WTC11 (cell line): ENCODE measurements around the gene HYAL2. TPM values are rescaled to one million over a fixed set of nuclear protein-coding genes. Genes with fewer than 3 reads are reported as not detected.

ENCODE experiments used
- ATAC-seq: fragments of 200-7000 bp; cut with Tn5 transposase; 2 replicates; pipeline ENCODE4 v1.10.0; 2021; ENCODE audit warnings: mild to moderate bottlenecking, moderate library complexity
- CTCF ChIA-PET: fragments of 300-600 bp; sonication (Branson Sonifier 250); formaldehyde crosslinking; loops from one replicate; lab custom pipeline; 2021; ENCODE audit warnings: antibody characterized with exemption; lab: Charles Lee
- POLR2A ChIA-PET: fragments of 350-600 bp; sonication (Branson Sonifier 250); formaldehyde crosslinking; loops from one replicate; lab custom pipeline; 2021; ENCODE audit warnings: antibody characterized with exemption; lab: Charles Lee
- DNase-seq: peaks from one replicate; pipeline ENCODE4 v3.0.0; 2021; ENCODE audit warnings: low spot score
- H3K27ac Mint-ChIP-seq: 2 replicates; pipeline ENCODE4 v1.8.0; 2021; ENCODE audit warnings: mixed read lengths
- H3K27me3 Mint-ChIP-seq: 2 replicates; pipeline ENCODE4 v1.8.0; 2021; ENCODE audit warnings: low read depth, mild to moderate bottlenecking, moderate library complexity, mixed read lengths
- H3K36me3 Mint-ChIP-seq: 2 replicates; pipeline ENCODE4 v1.8.0; 2021; ENCODE audit warnings: mixed read lengths
- H3K4me1 Mint-ChIP-seq: 2 replicates; pipeline ENCODE4 v1.8.0; 2022; ENCODE audit warnings: mixed read lengths
- H3K4me3 Mint-ChIP-seq: 2 replicates; pipeline ENCODE4 v1.8.0; 2021; ENCODE audit warnings: mild to moderate bottlenecking, moderate library complexity, mixed read lengths
- H3K9me3 Mint-ChIP-seq: 2 replicates; pipeline ENCODE4 v1.8.0; 2021; ENCODE audit warnings: mixed read lengths
- ATF1 ChIP-seq: sonication (generic); formaldehyde crosslinking; IDR thresholded peaks from 2 replicates; pipeline ENCODE4 v1.8.1; 2023; ENCODE audit warnings: mild to moderate bottlenecking, moderate library complexity, missing genetic modification reagents
- CBFB ChIP-seq: sonication (generic); formaldehyde crosslinking; IDR thresholded peaks from 2 replicates; pipeline ENCODE4 v1.8.1; 2022; ENCODE audit warnings: mild to moderate bottlenecking, low read depth, missing genetic modification reagents
- CREM ChIP-seq: sonication (generic); formaldehyde crosslinking; IDR thresholded peaks from 2 replicates; pipeline ENCODE4 v1.8.1; 2022; ENCODE audit warnings: mild to moderate bottlenecking, missing genetic modification reagents, moderate library complexity
- FOXJ3 ChIP-seq: sonication (generic); formaldehyde crosslinking; IDR thresholded peaks from 2 replicates; pipeline ENCODE4 v1.9.0; 2021; ENCODE audit warnings: missing genetic modification reagents, mild to moderate bottlenecking, borderline replicate concordance
- FOXK1 ChIP-seq: sonication (generic); formaldehyde crosslinking; IDR thresholded peaks from 2 replicates; pipeline ENCODE4 v1.8.0; 2022; ENCODE audit warnings: mild to moderate bottlenecking, moderate library complexity, missing genetic modification reagents
- FOXP1 ChIP-seq: sonication (generic); formaldehyde crosslinking; IDR thresholded peaks from 2 replicates; pipeline ENCODE4 v1.8.0; 2022; ENCODE audit warnings: missing genetic modification reagents, mild to moderate bottlenecking, moderate library complexity, borderline replicate concordance
- MAX ChIP-seq: sonication (generic); formaldehyde crosslinking; IDR thresholded peaks from 2 replicates; pipeline ENCODE4 v1.8.0; 2022; ENCODE audit warnings: mild to moderate bottlenecking, missing genetic modification reagents
- MXD4 ChIP-seq: fragments of 250-450 bp; sonication (Bioruptor Pico); IDR thresholded peaks from 2 replicates; pipeline ENCODE4 v1.8.0; 2021; ENCODE audit warnings: mild to moderate bottlenecking, moderate library complexity, borderline replicate concordance
- MYBL2 ChIP-seq: sonication (generic); formaldehyde crosslinking; IDR thresholded peaks from 2 replicates; pipeline ENCODE4 v1.8.1; 2023; ENCODE audit warnings: mild to moderate bottlenecking, moderate library complexity, missing genetic modification reagents
- RELA ChIP-seq: sonication (generic); formaldehyde crosslinking; IDR thresholded peaks from 2 replicates; pipeline ENCODE4 v1.8.1; 2022; ENCODE audit warnings: missing genetic modification reagents, mild to moderate bottlenecking, borderline replicate concordance
- SMAD3 ChIP-seq: sonication (generic); formaldehyde crosslinking; IDR thresholded peaks from 2 replicates; pipeline ENCODE4 v1.8.0; 2022; ENCODE audit warnings: missing genetic modification reagents, mild to moderate bottlenecking, borderline replicate concordance
- SOX15 ChIP-seq: fragments of 250-450 bp; sonication (Bioruptor Pico); IDR thresholded peaks from 2 replicates; pipeline ENCODE4 v1.9.0; 2021; ENCODE audit warnings: mild to moderate bottlenecking
- ZNF532 ChIP-seq: fragments of 250-450 bp; sonication (Bioruptor Pico); IDR thresholded peaks from 2 replicates; pipeline ENCODE4 v1.9.0; 2021; ENCODE audit warnings: mild to moderate bottlenecking, borderline replicate concordance
- total RNA-seq: library from RNA; stranded (reverse); gene quantifications from 3 replicates; pipeline ENCODE4 v1.2.3, GENCODE V29; 2021
- TF ChIP-seq, protein P1 (sequence below): sonication (generic); formaldehyde crosslinking; conservative IDR thresholded peaks from 2 replicates; pipeline ENCODE4 v1.8.1; 2023; ENCODE audit warnings: mild to moderate bottlenecking, low read depth, missing genetic modification reagents, moderate library complexity
- TF ChIP-seq, protein P2 (sequence below): fragments of 250-450 bp; sonication (Bioruptor Pico); IDR thresholded peaks from 2 replicates; pipeline ENCODE4 v1.9.0; 2021; ENCODE audit warnings: mild to moderate bottlenecking
- TF ChIP-seq, protein P3 (sequence below): sonication (generic); formaldehyde crosslinking; IDR thresholded peaks from 2 replicates; pipeline ENCODE4 v1.8.1; 2023; ENCODE audit warnings: mild to moderate bottlenecking, moderate library complexity, missing genetic modification reagents

HYAL2 gene
- total RNA-seq, 1 experiment from 2014 or later: 58.0 TPM

DNA sequence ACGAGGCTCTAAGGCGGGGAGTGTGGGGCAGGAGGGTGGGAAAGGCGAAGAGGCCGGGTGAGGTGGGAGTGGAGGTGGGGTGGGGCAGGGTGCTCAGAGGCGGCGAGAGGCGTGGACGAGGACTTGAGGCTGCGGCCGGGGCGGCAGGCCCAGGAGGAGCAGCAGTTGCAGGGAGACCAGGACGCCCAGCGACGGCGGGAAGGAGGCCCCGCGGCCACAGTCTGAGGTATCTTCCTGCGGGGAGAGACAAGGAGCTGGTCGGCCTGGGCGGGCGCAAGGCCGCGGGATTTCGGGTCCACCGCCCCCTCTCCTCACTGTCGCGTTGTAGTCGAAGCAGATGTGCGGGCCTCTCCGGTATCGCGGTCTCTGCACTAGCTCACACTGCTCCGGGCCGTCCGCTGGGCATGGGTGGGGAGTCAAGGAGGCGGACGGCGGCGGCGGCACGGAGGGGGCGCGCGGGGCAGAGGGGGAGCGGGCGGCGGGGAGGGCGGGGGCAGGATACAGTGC, 42.1 kb upstream of the HYAL2 start:
- POLR2A ChIA-PET: interaction anchor here (0.6 kb wide), 1 partner anchor 1913 kb away, joined by 4 read pairs; no protein-coding TSS in a partner anchor
- CTCF ChIA-PET: interaction anchor here (0.5 to 2.1 kb wide), 16 partner anchors 10 to 247 kb away, joined by 3 to 15 read pairs (median 4); partner anchors contain the start of genes CISH, CYB561D2, HEMK1 and NPRL2
- Mint-ChIP-seq H3K36me3 (no peaks in the 10 kb centered on the region), H3K4me3 (peak overlapping the region; percentile 76), H3K9me3 (no peaks in the 10 kb centered on the region), H3K27ac (no peak overlapping the region; the same call in 1 of the 2 replicates), H3K27me3 (peaks cover 30% of the 10 kb centered on the region), H3K4me1 (peaks cover 11% of the 10 kb centered on the region)
- TF ChIP-seq MYBL2 (CRISPR knock-in tag): 0 out of 2 replicates have a peak, but pooled peaks have one; percentile 14
- no peak for TF ChIP-seq FOXJ3 (CRISPR knock-in tag)
- DNase-seq: peak; percentile 61
- ATAC-seq: peak; percentile 31

DNA sequence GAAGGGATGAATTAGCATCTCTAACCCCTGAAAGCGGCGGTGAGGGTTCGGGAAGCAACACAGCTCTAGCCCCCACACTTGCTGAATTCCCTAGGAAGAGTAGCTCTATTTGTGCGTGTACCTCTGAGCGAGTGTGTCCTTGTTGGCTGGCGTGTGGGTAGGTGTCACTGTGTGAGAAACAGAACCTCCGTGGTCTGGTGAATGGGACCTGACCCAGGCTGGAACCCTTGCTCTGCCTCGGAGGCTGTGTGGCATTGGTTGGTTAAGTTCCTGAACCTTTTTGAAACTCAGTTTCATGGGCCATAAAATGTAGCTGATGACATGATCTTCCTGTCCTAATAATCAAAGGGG, 37.2 kb upstream of the HYAL2 start:
- peak overlapping the region; percentile 93 for H3K4me3 Mint-ChIP-seq
- ATAC-seq (peak; percentile 1), DNase-seq (no peak)
- H3K4me1 Mint-ChIP-seq: peaks cover 24% of the 10 kb centered on the region
- no peak for TF ChIP-seq FOXP1 (CRISPR knock-in tag)
- no peak for TF ChIP-seq ATF1 (CRISPR knock-in tag)
- no peak for TF ChIP-seq CREM (CRISPR knock-in tag)
- no peak for TF ChIP-seq RELA (CRISPR knock-in tag)
- 0 out of 2 replicates have a peak, but pooled peaks have one; percentile 8 for TF ChIP-seq FOXK1
- TF ChIP-seq MAX (CRISPR knock-in tag): no peak
- no peak for TF ChIP-seq SMAD3 (CRISPR knock-in tag)
- TF ChIP-seq, protein P1, sequence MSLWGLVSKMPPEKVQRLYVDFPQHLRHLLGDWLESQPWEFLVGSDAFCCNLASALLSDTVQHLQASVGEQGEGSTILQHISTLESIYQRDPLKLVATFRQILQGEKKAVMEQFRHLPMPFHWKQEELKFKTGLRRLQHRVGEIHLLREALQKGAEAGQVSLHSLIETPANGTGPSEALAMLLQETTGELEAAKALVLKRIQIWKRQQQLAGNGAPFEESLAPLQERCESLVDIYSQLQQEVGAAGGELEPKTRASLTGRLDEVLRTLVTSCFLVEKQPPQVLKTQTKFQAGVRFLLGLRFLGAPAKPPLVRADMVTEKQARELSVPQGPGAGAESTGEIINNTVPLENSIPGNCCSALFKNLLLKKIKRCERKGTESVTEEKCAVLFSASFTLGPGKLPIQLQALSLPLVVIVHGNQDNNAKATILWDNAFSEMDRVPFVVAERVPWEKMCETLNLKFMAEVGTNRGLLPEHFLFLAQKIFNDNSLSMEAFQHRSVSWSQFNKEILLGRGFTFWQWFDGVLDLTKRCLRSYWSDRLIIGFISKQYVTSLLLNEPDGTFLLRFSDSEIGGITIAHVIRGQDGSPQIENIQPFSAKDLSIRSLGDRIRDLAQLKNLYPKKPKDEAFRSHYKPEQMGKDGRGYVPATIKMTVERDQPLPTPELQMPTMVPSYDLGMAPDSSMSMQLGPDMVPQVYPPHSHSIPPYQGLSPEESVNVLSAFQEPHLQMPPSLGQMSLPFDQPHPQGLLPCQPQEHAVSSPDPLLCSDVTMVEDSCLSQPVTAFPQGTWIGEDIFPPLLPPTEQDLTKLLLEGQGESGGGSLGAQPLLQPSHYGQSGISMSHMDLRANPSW: no peak
- 0 out of 2 replicates have a peak, but pooled peaks have one; percentile 35 for TF ChIP-seq CBFB (CRISPR knock-in tag)
- peaks cover 9% of the 10 kb centered on the region for H3K36me3 Mint-ChIP-seq
- peak overlapping the region; percentile 32; the same call in 1 of the 2 replicates for H3K27ac Mint-ChIP-seq
- ChIA-PET CTCF (interaction anchor here (1.3 kb wide), 1 partner anchor 12 kb away, joined by 7 read pairs; no protein-coding TSS in a partner anchor), POLR2A (no interaction called here)
- no peaks in the 10 kb centered on the region for H3K9me3 Mint-ChIP-seq
- H3K27me3 Mint-ChIP-seq: peaks cover 24% of the 10 kb centered on the region

GRCh38 chr3:50358911-50359759, 36.6 kb upstream of the HYAL2 start, which contains the start of gene TMEM115:
TSS of gene TMEM115 (minus strand) at chr3:50359521. CDS start at chr3:50359063, 458 bp downstream.
- DNase-seq (peak; percentile 96), ATAC-seq (peak; percentile 99)
- Mint-ChIP-seq H3K9me3 (no peaks in the 10 kb centered on the region), H3K36me3 (peaks cover 14% of the 10 kb centered on the region), H3K4me1 (peaks cover 24% of the 10 kb centered on the region), H3K27ac (peak within 1 kb of the TSS; percentile 32), H3K27me3 (peaks cover 19% of the 10 kb centered on the region), H3K4me3 (peak within 1 kb of the TSS; percentile 93)
- POLR2A ChIA-PET: no interaction called here
- CTCF ChIA-PET: interaction anchor here (1.3 kb wide), 1 partner anchor 12 kb away, joined by 7 read pairs; no protein-coding TSS in a partner anchor
- TF ChIP-seq SOX15 (CRISPR knock-in tag) (no peak), MXD4 (CRISPR knock-in tag) (no peak), ZNF532 (CRISPR knock-in tag) (no peak)
- TF ChIP-seq, protein P2, sequence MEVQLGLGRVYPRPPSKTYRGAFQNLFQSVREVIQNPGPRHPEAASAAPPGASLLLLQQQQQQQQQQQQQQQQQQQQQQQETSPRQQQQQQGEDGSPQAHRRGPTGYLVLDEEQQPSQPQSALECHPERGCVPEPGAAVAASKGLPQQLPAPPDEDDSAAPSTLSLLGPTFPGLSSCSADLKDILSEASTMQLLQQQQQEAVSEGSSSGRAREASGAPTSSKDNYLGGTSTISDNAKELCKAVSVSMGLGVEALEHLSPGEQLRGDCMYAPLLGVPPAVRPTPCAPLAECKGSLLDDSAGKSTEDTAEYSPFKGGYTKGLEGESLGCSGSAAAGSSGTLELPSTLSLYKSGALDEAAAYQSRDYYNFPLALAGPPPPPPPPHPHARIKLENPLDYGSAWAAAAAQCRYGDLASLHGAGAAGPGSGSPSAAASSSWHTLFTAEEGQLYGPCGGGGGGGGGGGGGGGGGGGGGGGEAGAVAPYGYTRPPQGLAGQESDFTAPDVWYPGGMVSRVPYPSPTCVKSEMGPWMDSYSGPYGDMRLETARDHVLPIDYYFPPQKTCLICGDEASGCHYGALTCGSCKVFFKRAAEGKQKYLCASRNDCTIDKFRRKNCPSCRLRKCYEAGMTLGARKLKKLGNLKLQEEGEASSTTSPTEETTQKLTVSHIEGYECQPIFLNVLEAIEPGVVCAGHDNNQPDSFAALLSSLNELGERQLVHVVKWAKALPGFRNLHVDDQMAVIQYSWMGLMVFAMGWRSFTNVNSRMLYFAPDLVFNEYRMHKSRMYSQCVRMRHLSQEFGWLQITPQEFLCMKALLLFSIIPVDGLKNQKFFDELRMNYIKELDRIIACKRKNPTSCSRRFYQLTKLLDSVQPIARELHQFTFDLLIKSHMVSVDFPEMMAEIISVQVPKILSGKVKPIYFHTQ (CRISPR knock-in tag): no peak
- TF ChIP-seq, protein P3, sequence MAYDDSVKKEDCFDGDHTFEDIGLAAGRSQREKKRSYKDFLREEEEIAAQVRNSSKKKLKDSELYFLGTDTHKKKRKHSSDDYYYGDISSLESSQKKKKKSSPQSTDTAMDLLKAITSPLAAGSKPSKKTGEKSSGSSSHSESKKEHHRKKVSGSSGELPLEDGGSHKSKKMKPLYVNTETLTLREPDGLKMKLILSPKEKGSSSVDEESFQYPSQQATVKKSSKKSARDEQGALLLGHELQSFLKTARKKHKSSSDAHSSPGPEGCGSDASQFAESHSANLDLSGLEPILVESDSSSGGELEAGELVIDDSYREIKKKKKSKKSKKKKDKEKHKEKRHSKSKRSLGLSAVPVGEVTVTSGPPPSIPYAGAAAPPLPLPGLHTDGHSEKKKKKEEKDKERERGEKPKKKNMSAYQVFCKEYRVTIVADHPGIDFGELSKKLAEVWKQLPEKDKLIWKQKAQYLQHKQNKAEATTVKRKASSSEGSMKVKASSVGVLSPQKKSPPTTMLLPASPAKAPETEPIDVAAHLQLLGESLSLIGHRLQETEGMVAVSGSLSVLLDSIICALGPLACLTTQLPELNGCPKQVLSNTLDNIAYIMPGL (CRISPR knock-in tag): 0 out of 2 replicates have a peak, but pooled peaks have one; percentile 47
